Upper lobe of left lung (tissue), 4 donors: ENCODE data around the gene PRR13.

Experiments used
- CTCF ChIP-seq, 6 experiments: fragments of 450-650 bp in 4 of 6; fragments of 200-600 bp in 2 of 6; sonication (generic) in 2 of 6; IDR thresholded peaks; one replicate each; pipeline ENCODE4 v1.5.1; 2016 to 2019; ENCODE audit warnings: antibody characterized with exemption in 6 of 6
- POLR2A ChIP-seq, 4 donors: fragments of 450-650 bp; IDR thresholded peaks; one replicate each; pipeline ENCODE4 v1.5.1; 2016 to 2017; ENCODE audit warnings: antibody characterized with exemption in 4 of 4, mild to moderate bottlenecking in 2 of 4
- POLR2AphosphoS5 ChIP-seq, 2 donors: sonication (generic); formaldehyde crosslinking; IDR thresholded peaks; one replicate each; pipeline ENCODE4 v1.5.1; 2017; ENCODE audit warnings: antibody characterized with exemption in 2 of 2

- no peak for TF ChIP-seq CTCF (IDR thresholded peaks at IDR 0.05)
- TF ChIP-seq POLR2AphosphoS5 (IDR thresholded peaks at IDR 0.05): no peak
- TF ChIP-seq POLR2A (IDR thresholded peaks at IDR 0.05): no peak
Observed at GRCh38 chr12:53413485-53414204, 27.9 kb upstream of the PRR13 start.
